Middle frontal gyrus (tissue), 1 donor: ENCODE results near the gene NXPH3.
"Not testable (repeated sequence)": the region's sequence is repeated elsewhere in the genome, so short reads cannot be mapped to it uniquely, and the experiment has no call there.

ENCODE experiments used
- DNase-seq: peaks from one replicate; pipeline ENCODE4 v3.0.0-alpha.2; 2015; ENCODE audit warnings: low spot score; ENCODE audit errors: extremely low spot score

The NXPH3 gene

GRCh38 chr17:49554694-49555494 is 20.8 kb upstream of the NXPH3 start:
- DNase-seq = no peak

- DNase-seq = no peak
Observed at GRCh38 chr17:49555495-49556222, 20.0 kb upstream of the NXPH3 start.

- DNase-seq = peak; percentile 37
Observed at GRCh38 chr17:49556223-49556943, 19.3 kb upstream of the NXPH3 start.

- no peak for DNase-seq
Observed at GRCh38 chr17:49557312-49558024, 18.2 kb upstream of the NXPH3 start.

- DNase-seq = no peak
Observed at GRCh38 chr17:49564638-49565037, 11.0 kb upstream of the NXPH3 start.

GRCh38 chr17:49565948-49566491 is 9.7 kb upstream of the NXPH3 start:
- peak; percentile 12 for DNase-seq

- DNase-seq = no peak
Observed at GRCh38 chr17:49566668-49567071, 9.0 kb upstream of the NXPH3 start.

GRCh38 chr17:49567104-49567521 is 8.6 kb upstream of the NXPH3 start:
- DNase-seq = no peak

- peak; percentile 70 for DNase-seq
Observed at GRCh38 chr17:49567871-49568694, 7.6 kb upstream of the NXPH3 start.

- not testable (repeated sequence) for DNase-seq
Observed at GRCh38 chr17:49568695-49569047, 7.0 kb upstream of the NXPH3 start.

- no peak for DNase-seq
Observed at GRCh38 chr17:49570540-49571242, 5.0 kb upstream of the NXPH3 start.

GRCh38 chr17:49571283-49571682 is 4.4 kb upstream of the NXPH3 start:
- no peak for DNase-seq

- no peak for DNase-seq
Observed at GRCh38 chr17:49571764-49572163, 3.9 kb upstream of the NXPH3 start.

- DNase-seq = no peak
Observed at GRCh38 chr17:49572226-49572625, 3.4 kb upstream of the NXPH3 start.

GRCh38 chr17:49572806-49573420 is 2.8 kb upstream of the NXPH3 start:
- DNase-seq = no peak

- DNase-seq = no peak
Observed at GRCh38 chr17:49573510-49574322, 2.0 kb upstream of the NXPH3 start.

- no peak for DNase-seq
Observed at GRCh38 chr17:49574323-49574781, 1.3 kb upstream of the NXPH3 start.

GRCh38 chr17:49574945-49575678 is 559 bp upstream of the NXPH3 start:
- no peak for DNase-seq
